Ascending aorta (tissue), 2 donors: ENCODE data around the gene NSG1. TPM values are rescaled to one million over a fixed set of nuclear protein-coding genes. Genes with fewer than 3 reads are reported as not detected.

Experiments used
- DNase-seq, 2 donors: peaks; one replicate each; pipeline ENCODE4 v3.0.0-alpha.2; 2019; ENCODE audit warnings: low spot score in 2 of 2
- H3K27ac ChIP-seq, 2 donors: fragments of 200-600 bp; sonication (generic); one replicate each; pipeline ENCODE4 v1.5.1; 2016 to 2017; ENCODE audit warnings: mild to moderate bottlenecking in 1 of 2
- H3K27me3 ChIP-seq: fragments of 200-600 bp; sonication (generic); one replicate; pipeline ENCODE4 v1.5.1; 2017
- H3K36me3 ChIP-seq, 2 donors: fragments of 200-600 bp; sonication (generic); one replicate each; pipeline ENCODE4 v1.5.1; 2016
- H3K4me1 ChIP-seq, 2 donors: fragments of 200-600 bp; sonication (generic); one replicate each; pipeline ENCODE4 v1.5.1; 2016 to 2017; ENCODE audit warnings: mild to moderate bottlenecking in 1 of 2
- H3K4me3 ChIP-seq, 2 donors: fragments of 200-600 bp; sonication (generic); one replicate each; pipeline ENCODE4 v1.5.1; 2016 to 2017; ENCODE audit warnings: mild to moderate bottlenecking in 1 of 2
- H3K9me3 ChIP-seq, 2 donors: fragments of 200-600 bp; sonication (generic); one replicate each; pipeline ENCODE4 v1.5.1; 2016
- intact Hi-C: fragments of 100-400 bp; cut with DNase I; formaldehyde crosslinking; loops from one replicate; pipeline ENCODE4 v1.15.1; 2023
- total RNA-seq: library from RNA; depleted of rRNA; stranded (reverse); fragments of >200 nt; gene quantifications from one replicate; pipeline ENCODE4 v1.1.0, GENCODE V29; 2016
- TF ChIP-seq, protein P1 (sequence below), 3 experiments: fragments of 200-600 bp in 2 of 3; fragments of 450-650 bp in 1 of 3; sonication (generic) in 2 of 3; IDR thresholded peaks; one replicate each; pipeline ENCODE4 v1.5.1; 2016 to 2019; ENCODE audit warnings: antibody characterized with exemption in 3 of 3, mild to moderate bottlenecking in 1 of 3, moderate library complexity in 1 of 3

Gene NSG1
- total RNA-seq, 1 donor from 2014 or later = not detected

DNA sequence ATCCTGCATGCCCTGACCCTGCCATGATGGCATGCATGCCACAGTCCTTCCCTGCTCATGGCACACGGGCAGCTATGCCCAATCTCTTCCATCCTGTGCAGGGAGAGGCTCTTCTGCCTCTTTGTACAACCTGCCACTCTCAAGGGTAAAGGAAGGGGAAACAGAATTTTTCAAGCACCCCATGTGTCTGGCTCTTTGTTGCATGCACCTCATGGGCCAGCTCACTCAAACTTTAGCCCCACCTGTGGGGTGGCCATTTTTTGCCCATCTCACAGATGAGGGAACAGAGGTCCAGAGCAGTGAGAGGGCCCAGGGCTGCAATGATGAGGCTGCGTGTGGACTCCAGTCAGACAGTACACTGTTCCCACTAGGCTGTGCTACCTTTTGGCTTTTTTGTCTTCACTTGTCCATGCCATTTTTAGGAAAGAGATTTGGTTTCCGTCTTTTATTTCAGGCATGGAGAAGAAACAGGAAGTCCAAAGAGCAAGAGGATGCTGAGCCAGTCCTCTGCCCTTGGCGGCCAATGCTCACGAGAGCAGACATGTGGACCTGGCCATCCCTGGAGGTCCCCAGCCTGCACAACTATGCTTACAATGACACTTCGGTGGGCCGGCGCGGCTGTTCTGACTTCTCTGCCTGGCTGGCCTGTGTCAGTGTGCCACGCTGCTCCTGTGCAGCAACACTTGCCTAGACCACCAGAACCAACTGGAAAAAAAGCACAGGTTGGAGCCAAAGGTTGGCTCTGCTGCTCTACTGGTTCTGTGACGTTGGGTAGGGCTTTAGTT lies 45.6 kb downstream of the NSG1 start:
- Histone ChIP-seq H3K27ac (no peak overlapping the region), H3K4me1 (no peaks in the 10 kb centered on the region), H3K9me3 (no peaks in the 10 kb centered on the region), H3K36me3 (peaks cover 21 to 23% of the 10 kb centered on the region in 2 donors), H3K4me3 (no peak overlapping the region), H3K27me3 (no peaks in the 10 kb centered on the region)
- TF ChIP-seq, protein P1, sequence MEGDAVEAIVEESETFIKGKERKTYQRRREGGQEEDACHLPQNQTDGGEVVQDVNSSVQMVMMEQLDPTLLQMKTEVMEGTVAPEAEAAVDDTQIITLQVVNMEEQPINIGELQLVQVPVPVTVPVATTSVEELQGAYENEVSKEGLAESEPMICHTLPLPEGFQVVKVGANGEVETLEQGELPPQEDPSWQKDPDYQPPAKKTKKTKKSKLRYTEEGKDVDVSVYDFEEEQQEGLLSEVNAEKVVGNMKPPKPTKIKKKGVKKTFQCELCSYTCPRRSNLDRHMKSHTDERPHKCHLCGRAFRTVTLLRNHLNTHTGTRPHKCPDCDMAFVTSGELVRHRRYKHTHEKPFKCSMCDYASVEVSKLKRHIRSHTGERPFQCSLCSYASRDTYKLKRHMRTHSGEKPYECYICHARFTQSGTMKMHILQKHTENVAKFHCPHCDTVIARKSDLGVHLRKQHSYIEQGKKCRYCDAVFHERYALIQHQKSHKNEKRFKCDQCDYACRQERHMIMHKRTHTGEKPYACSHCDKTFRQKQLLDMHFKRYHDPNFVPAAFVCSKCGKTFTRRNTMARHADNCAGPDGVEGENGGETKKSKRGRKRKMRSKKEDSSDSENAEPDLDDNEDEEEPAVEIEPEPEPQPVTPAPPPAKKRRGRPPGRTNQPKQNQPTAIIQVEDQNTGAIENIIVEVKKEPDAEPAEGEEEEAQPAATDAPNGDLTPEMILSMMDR (IDR thresholded peaks at IDR 0.05) = no peak
- intact Hi-C loops = no loop called here
- DNase-seq = no peak

DNA sequence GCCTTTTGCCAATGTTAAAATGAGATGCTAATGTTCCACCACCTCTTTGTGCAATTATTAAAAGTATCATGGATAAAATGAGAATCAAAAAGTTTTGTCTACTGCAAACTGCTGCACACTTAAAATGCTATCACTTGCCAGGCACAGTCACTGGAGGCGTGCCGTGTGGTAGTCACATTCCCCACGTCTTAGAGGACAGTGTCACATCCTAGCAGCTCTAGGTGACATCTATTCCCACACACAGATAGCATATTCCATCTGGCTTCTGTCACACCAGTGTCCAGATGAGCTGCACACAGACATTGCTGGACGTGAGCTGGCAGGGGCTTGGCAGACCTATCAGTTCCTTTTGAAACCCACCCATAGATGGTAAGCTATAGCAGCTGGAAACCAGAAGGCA lies 47.0 kb downstream of the NSG1 start:
- H3K4me3 ChIP-seq = no peak overlapping the region
- no peaks in the 10 kb centered on the region for H3K9me3 ChIP-seq
- DNase-seq = no peak
- H3K27me3 ChIP-seq = no peaks in the 10 kb centered on the region
- peaks cover 24 to 29% of the 10 kb centered on the region in 2 donors for H3K36me3 ChIP-seq
- TF ChIP-seq, protein P1 (IDR thresholded peaks at IDR 0.05) = no peak
- intact Hi-C loops = no loop called here
- no peaks in the 10 kb centered on the region for H3K4me1 ChIP-seq
- no peak overlapping the region for H3K27ac ChIP-seq

DNA sequence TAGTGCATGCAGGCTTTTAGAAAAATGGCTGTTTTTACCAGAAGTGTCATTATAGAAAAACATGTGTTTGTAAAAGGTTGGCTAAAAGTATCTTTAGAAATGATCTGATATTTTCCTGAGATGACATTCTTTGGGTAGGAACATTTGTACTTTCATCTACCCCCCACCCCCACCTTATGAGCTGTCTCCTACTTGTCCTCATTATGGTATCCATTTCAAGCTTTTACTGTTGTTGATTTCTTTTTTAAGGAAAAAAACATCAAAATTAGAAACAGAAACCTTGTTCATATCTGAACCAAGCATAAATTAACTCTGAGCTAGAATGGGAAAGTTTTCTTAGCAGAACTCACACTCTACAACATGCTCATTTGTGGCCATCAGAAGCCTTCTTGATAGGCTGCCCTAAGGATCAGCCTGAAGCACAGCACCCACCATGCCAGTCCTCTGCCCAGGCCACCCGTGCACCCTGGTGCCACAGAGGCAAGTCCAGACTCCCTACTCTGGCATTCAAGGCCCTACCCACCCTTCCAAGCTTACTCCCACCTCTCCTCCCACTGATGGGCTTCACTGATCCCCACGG lies 49.4 kb downstream of the NSG1 start:
- H3K4me1 ChIP-seq = no peaks in the 10 kb centered on the region
- no peaks in the 10 kb centered on the region for H3K9me3 ChIP-seq
- no peak overlapping the region for H3K27ac ChIP-seq
- intact Hi-C loops = no loop called here
- H3K27me3 ChIP-seq = no peaks in the 10 kb centered on the region
- no peak overlapping the region for H3K4me3 ChIP-seq
- DNase-seq = no peak
- TF ChIP-seq, protein P1 (IDR thresholded peaks at IDR 0.05) = no peak
- H3K36me3 ChIP-seq = peaks cover 22 to 29% of the 10 kb centered on the region in 2 donors

DNA sequence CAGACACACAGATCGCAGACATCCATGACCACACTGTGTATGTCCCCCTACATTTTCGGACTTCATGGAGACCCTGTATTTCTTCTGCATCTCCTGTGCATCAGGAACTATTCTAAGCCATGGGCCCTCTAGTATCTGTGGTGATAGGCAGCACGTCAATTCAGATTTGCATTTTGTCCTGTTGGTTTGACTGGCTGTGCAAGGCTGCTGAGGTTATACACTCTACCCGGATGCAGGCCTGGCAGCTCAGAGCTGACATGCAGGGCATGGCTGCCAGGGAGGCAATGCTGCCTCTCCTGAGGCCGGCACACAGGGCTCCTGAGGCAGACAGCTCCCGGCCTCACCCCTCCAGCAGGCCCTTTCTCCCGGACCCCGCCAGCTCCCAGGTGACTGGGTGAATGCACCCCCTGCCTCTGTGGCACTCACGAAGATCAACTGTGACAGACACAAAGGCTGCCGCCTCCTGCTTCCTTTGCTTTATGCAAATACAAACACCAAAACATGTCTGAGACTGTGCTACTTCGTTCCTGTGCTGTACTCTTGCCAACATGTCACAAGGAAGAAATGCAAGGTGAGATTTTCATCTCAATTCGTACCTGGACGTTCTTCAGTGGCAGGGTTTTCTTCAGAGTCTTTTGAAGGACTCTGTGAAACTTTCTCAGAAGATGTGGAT lies 51.0 kb downstream of the NSG1 start:
- no peaks in the 10 kb centered on the region for H3K9me3 ChIP-seq
- TF ChIP-seq, protein P1 (IDR thresholded peaks at IDR 0.05) = no peak
- DNase-seq = no peak
- no peak overlapping the region for H3K4me3 ChIP-seq
- H3K36me3 ChIP-seq = peaks cover 17 to 24% of the 10 kb centered on the region in 2 donors
- H3K4me1 ChIP-seq = no peaks in the 10 kb centered on the region
- intact Hi-C loops = no loop called here
- H3K27ac ChIP-seq = no peak overlapping the region
- no peaks in the 10 kb centered on the region for H3K27me3 ChIP-seq

DNA sequence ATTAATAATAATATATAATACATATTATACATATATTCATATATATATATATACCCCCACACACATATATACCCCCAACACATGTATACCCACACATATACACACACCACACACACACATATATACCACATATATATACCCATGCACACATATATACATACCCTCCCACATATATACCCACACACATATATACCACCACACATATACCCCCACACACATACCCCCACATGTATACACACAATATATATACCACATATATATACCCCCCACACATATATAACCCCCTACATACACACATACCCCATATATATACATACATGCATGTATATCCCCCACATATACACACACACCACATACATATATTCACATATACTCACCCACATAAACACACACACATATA lies 52.0 kb downstream of the NSG1 start:
- no peak for DNase-seq
- TF ChIP-seq, protein P1 (IDR thresholded peaks at IDR 0.05) = no peak
- Histone ChIP-seq H3K36me3 (peaks cover 17 to 22% of the 10 kb centered on the region in 2 donors), H3K27me3 (no peaks in the 10 kb centered on the region), H3K9me3 (no peaks in the 10 kb centered on the region), H3K27ac (no peak overlapping the region), H3K4me1 (no peaks in the 10 kb centered on the region), H3K4me3 (no peak overlapping the region)
- intact Hi-C loops = no loop called here
